A549 treated with AZD9567 at 1 μM for 4 hours (cell line): ENCODE measurements around the gene TRIM49B. TPM values are rescaled to one million over a fixed set of nuclear protein-coding genes. Genes with fewer than 3 reads are reported as not detected.

ENCODE experiments used
- total RNA-seq: library from RNA; stranded (reverse); fragments of 200-300 nt; extraction: Qiagen RNA extraction; gene quantifications from 5 replicates; pipeline ENCODE4 v1.2.3, GENCODE V29; 2022; ENCODE audit not compliant: insufficient read depth

TRIM49B gene
- total RNA-seq = 0.07 TPM in 1 of 5 replicates, not detected in the others

GRCh38 chr11:49028523-49028922 is at the start of gene TRIM49B:
Gene TRIM49B (plus strand): TSS chr11:49028823. CDS start chr11:49031600, 2,777 bp downstream.

GRCh38 chr11:48983785-48984184 is 44.8 kb upstream of the TRIM49B start, which contains the start of gene TRIM51G:
Gene TRIM51G (minus strand): TSS chr11:48983885. CDS start chr11:48981695, 2,190 bp downstream.

DNA sequence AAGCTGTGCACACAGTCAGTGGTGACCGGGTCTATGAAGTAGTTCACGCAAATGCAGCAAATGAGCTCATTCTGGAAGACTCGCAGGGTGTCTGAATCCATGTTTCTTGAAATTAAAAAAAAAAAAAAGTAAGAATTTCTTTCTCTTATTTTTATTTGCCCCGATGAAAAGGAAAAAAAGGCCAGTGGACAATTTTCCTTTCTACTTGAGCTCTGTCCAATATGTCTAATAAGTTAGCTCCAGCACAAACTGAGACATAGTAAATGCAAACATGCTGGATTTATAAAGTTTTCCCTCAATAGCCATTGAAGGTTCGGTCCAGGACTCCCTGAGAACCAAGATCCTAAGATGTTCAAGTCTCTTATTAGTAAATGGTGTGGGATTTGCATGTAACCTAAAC is 30.4 kb downstream of the TRIM49B start, which contains the start of gene TRIM64C:
Gene TRIM64C, minus strand, starts transcription at position 101 of the 400 bp plus-strand sequence. Its CDS starts 0 bp downstream, at position 101.

Other genes starting within 250 kb of the TRIM49B start
- gene TRIM51G, start 44.9 kb upstream of the TRIM49B start, total RNA-seq = not detected in 5 replicates
- not detected in 5 replicates for gene TRIM64C, start 30.3 kb downstream of the TRIM49B start, total RNA-seq
- gene FOLH1, start 179.8 kb downstream of the TRIM49B start, total RNA-seq = not detected in 5 replicates